ENCODE results near the gene GRIK2.

GRIK2 gene

GRCh38 chr6:101705866-101706265 is 312.4 kb downstream of the GRIK2 start:
- Histone ChIP-seq H3K9me3 (ENCODE audit: control insufficient read depth, low read length) (no peaks in the 10 kb centered on the region), H3K4me3 (ENCODE audit: extremely low read depth, insufficient read depth, low read length, poor library complexity, severe bottlenecking) (no peak overlapping the region), H3K4me1 (ENCODE audit: control insufficient read depth, insufficient read depth, low read length, poor library complexity, severe bottlenecking) (no peaks in the 10 kb centered on the region), H3K36me3 (ENCODE audit: control insufficient read depth, insufficient read depth, low read length) (no peaks in the 10 kb centered on the region), H3K27ac (ENCODE audit: low read depth, low read length, severe bottlenecking) (no peak overlapping the region)

GRCh38 chr6:101706576-101706975 is 313.1 kb downstream of the GRIK2 start:
- Histone ChIP-seq H3K36me3 (ENCODE audit: control insufficient read depth, insufficient read depth, low read length) (no peaks in the 10 kb centered on the region), H3K4me3 (ENCODE audit: extremely low read depth, insufficient read depth, low read length, poor library complexity, severe bottlenecking) (no peak overlapping the region), H3K4me1 (ENCODE audit: control insufficient read depth, insufficient read depth, low read length, poor library complexity, severe bottlenecking) (no peaks in the 10 kb centered on the region), H3K27ac (ENCODE audit: low read depth, low read length, severe bottlenecking) (no peak overlapping the region), H3K9me3 (ENCODE audit: control insufficient read depth, low read length) (no peaks in the 10 kb centered on the region)
- 100% methylated on average over 1 of the region's 1 CpG; no CpG with 5 or more reads in 1 of the 2 experiments for WGBS, 2 experiments (ENCODE audit: insufficient coverage in 2 of 2)

- Histone ChIP-seq H3K9me3 (ENCODE audit: control insufficient read depth, low read length) (no peaks in the 10 kb centered on the region), H3K4me3 (ENCODE audit: extremely low read depth, insufficient read depth, low read length, poor library complexity, severe bottlenecking) (no peak overlapping the region), H3K4me1 (ENCODE audit: control insufficient read depth, insufficient read depth, low read length, poor library complexity, severe bottlenecking) (no peaks in the 10 kb centered on the region), H3K36me3 (ENCODE audit: control insufficient read depth, insufficient read depth, low read length) (no peaks in the 10 kb centered on the region), H3K27ac (ENCODE audit: low read depth, low read length, severe bottlenecking) (no peak overlapping the region)
- no CpG with 5 or more reads among the region's 1 CpG for WGBS, 2 experiments (ENCODE audit: insufficient coverage in 2 of 2)
Observed at GRCh38 chr6:101711518-101711917, 318.0 kb downstream of the GRIK2 start.

GRCh38 chr6:101716387-101716786 is 322.9 kb downstream of the GRIK2 start:
- no peaks in the 10 kb centered on the region for H3K9me3 ChIP-seq (ENCODE audit: control insufficient read depth, low read length)
- H3K36me3 ChIP-seq (ENCODE audit: control insufficient read depth, insufficient read depth, low read length) = no peaks in the 10 kb centered on the region
- 20% methylated on average over 1 of the region's 1 CpG; no CpG with 5 or more reads in 1 of the 2 experiments for WGBS, 2 experiments (ENCODE audit: insufficient coverage in 2 of 2)
- H3K4me1 ChIP-seq (ENCODE audit: control insufficient read depth, insufficient read depth, low read length, poor library complexity, severe bottlenecking) = no peaks in the 10 kb centered on the region
- H3K4me3 ChIP-seq (ENCODE audit: extremely low read depth, insufficient read depth, low read length, poor library complexity, severe bottlenecking) = no peak overlapping the region
- H3K27ac ChIP-seq (ENCODE audit: low read depth, low read length, severe bottlenecking) = no peak overlapping the region

- Histone ChIP-seq H3K9me3 (ENCODE audit: control insufficient read depth, low read length) (no peaks in the 10 kb centered on the region), H3K4me3 (ENCODE audit: extremely low read depth, insufficient read depth, low read length, poor library complexity, severe bottlenecking) (no peak overlapping the region), H3K36me3 (ENCODE audit: control insufficient read depth, insufficient read depth, low read length) (no peaks in the 10 kb centered on the region), H3K27ac (ENCODE audit: low read depth, low read length, severe bottlenecking) (no peak overlapping the region), H3K4me1 (ENCODE audit: control insufficient read depth, insufficient read depth, low read length, poor library complexity, severe bottlenecking) (no peaks in the 10 kb centered on the region)
Observed at GRCh38 chr6:101716810-101717209, 323.3 kb downstream of the GRIK2 start.

GRCh38 chr6:101719521-101719920 is 326.0 kb downstream of the GRIK2 start:
- no peak overlapping the region for H3K27ac ChIP-seq (ENCODE audit: low read depth, low read length, severe bottlenecking)
- H3K9me3 ChIP-seq (ENCODE audit: control insufficient read depth, low read length) = no peaks in the 10 kb centered on the region
- no peaks in the 10 kb centered on the region for H3K36me3 ChIP-seq (ENCODE audit: control insufficient read depth, insufficient read depth, low read length)
- no peak overlapping the region for H3K4me3 ChIP-seq (ENCODE audit: extremely low read depth, insufficient read depth, low read length, poor library complexity, severe bottlenecking)
- no peaks in the 10 kb centered on the region for H3K4me1 ChIP-seq (ENCODE audit: control insufficient read depth, insufficient read depth, low read length, poor library complexity, severe bottlenecking)
- no CpG with 5 or more reads among the region's 1 CpG for WGBS, 2 experiments (ENCODE audit: insufficient coverage in 2 of 2)

- no CpG with 5 or more reads among the region's 1 CpG for WGBS, 2 experiments (ENCODE audit: insufficient coverage in 2 of 2)
- no peaks in the 10 kb centered on the region for H3K9me3 ChIP-seq (ENCODE audit: control insufficient read depth, low read length)
- H3K27ac ChIP-seq (ENCODE audit: low read depth, low read length, severe bottlenecking) = no peak overlapping the region
- no peaks in the 10 kb centered on the region for H3K36me3 ChIP-seq (ENCODE audit: control insufficient read depth, insufficient read depth, low read length)
- H3K4me1 ChIP-seq (ENCODE audit: control insufficient read depth, insufficient read depth, low read length, poor library complexity, severe bottlenecking) = no peaks in the 10 kb centered on the region
- H3K4me3 ChIP-seq (ENCODE audit: extremely low read depth, insufficient read depth, low read length, poor library complexity, severe bottlenecking) = no peak overlapping the region
Observed at GRCh38 chr6:101722471-101722870, 329.0 kb downstream of the GRIK2 start.

- no peaks in the 10 kb centered on the region for H3K36me3 ChIP-seq (ENCODE audit: control insufficient read depth, insufficient read depth, low read length)
- no peaks in the 10 kb centered on the region for H3K9me3 ChIP-seq (ENCODE audit: control insufficient read depth, low read length)
- no peak overlapping the region for H3K4me3 ChIP-seq (ENCODE audit: extremely low read depth, insufficient read depth, low read length, poor library complexity, severe bottlenecking)
- no peaks in the 10 kb centered on the region for H3K4me1 ChIP-seq (ENCODE audit: control insufficient read depth, insufficient read depth, low read length, poor library complexity, severe bottlenecking)
- no peak overlapping the region for H3K27ac ChIP-seq (ENCODE audit: low read depth, low read length, severe bottlenecking)
- no CpG with 5 or more reads among the region's 1 CpG for WGBS, 2 experiments (ENCODE audit: insufficient coverage in 2 of 2)
Observed at GRCh38 chr6:101722991-101723579, 329.6 kb downstream of the GRIK2 start.

GRCh38 chr6:101728388-101728787 is 334.9 kb downstream of the GRIK2 start:
- Histone ChIP-seq H3K9me3 (ENCODE audit: control insufficient read depth, low read length) (no peaks in the 10 kb centered on the region), H3K4me3 (ENCODE audit: extremely low read depth, insufficient read depth, low read length, poor library complexity, severe bottlenecking) (no peak overlapping the region), H3K27ac (ENCODE audit: low read depth, low read length, severe bottlenecking) (no peak overlapping the region), H3K4me1 (ENCODE audit: control insufficient read depth, insufficient read depth, low read length, poor library complexity, severe bottlenecking) (peaks cover 3% of the 10 kb centered on the region), H3K36me3 (ENCODE audit: control insufficient read depth, insufficient read depth, low read length) (no peaks in the 10 kb centered on the region)
- WGBS, 2 experiments (ENCODE audit: insufficient coverage in 2 of 2) = no CpG with 5 or more reads among the region's 2 CpGs

- H3K9me3 ChIP-seq (ENCODE audit: control insufficient read depth, low read length) = no peaks in the 10 kb centered on the region
- H3K4me1 ChIP-seq (ENCODE audit: control insufficient read depth, insufficient read depth, low read length, poor library complexity, severe bottlenecking) = peaks cover 3% of the 10 kb centered on the region
- H3K36me3 ChIP-seq (ENCODE audit: control insufficient read depth, insufficient read depth, low read length) = no peaks in the 10 kb centered on the region
- no peak overlapping the region for H3K27ac ChIP-seq (ENCODE audit: low read depth, low read length, severe bottlenecking)
- no peak overlapping the region for H3K4me3 ChIP-seq (ENCODE audit: extremely low read depth, insufficient read depth, low read length, poor library complexity, severe bottlenecking)
Observed at GRCh38 chr6:101728956-101729355, 335.4 kb downstream of the GRIK2 start.

GRCh38 chr6:101730954-101731353 is 337.4 kb downstream of the GRIK2 start:
- Histone ChIP-seq H3K36me3 (ENCODE audit: control insufficient read depth, insufficient read depth, low read length) (no peaks in the 10 kb centered on the region), H3K9me3 (ENCODE audit: control insufficient read depth, low read length) (no peaks in the 10 kb centered on the region), H3K27ac (ENCODE audit: low read depth, low read length, severe bottlenecking) (no peak overlapping the region), H3K4me3 (ENCODE audit: extremely low read depth, insufficient read depth, low read length, poor library complexity, severe bottlenecking) (no peak overlapping the region), H3K4me1 (ENCODE audit: control insufficient read depth, insufficient read depth, low read length, poor library complexity, severe bottlenecking) (peaks cover 3% of the 10 kb centered on the region)
- WGBS, 2 experiments (ENCODE audit: insufficient coverage in 2 of 2) = no CpG with 5 or more reads among the region's 2 CpGs

- H3K27ac ChIP-seq (ENCODE audit: low read depth, low read length, severe bottlenecking) = no peak overlapping the region
- peaks cover 3% of the 10 kb centered on the region for H3K4me1 ChIP-seq (ENCODE audit: control insufficient read depth, insufficient read depth, low read length, poor library complexity, severe bottlenecking)
- no peaks in the 10 kb centered on the region for H3K36me3 ChIP-seq (ENCODE audit: control insufficient read depth, insufficient read depth, low read length)
- no peaks in the 10 kb centered on the region for H3K9me3 ChIP-seq (ENCODE audit: control insufficient read depth, low read length)
- H3K4me3 ChIP-seq (ENCODE audit: extremely low read depth, insufficient read depth, low read length, poor library complexity, severe bottlenecking) = no peak overlapping the region
Observed at GRCh38 chr6:101733899-101734298, 340.4 kb downstream of the GRIK2 start.

All from mesodermal cell (in vitro differentiated cells).